GM10847 (cell line): ENCODE data around the gene PSD2.

ENCODE experiments used
- POLR2A ChIP-seq: IDR thresholded peaks from 2 replicates; pipeline ENCODE4 v1.6.1; 2011; ENCODE audit not compliant: insufficient read length; ENCODE audit errors: extremely low read depth

Gene PSD2

GRCh38 chr5:139795074-139796001 lies at the start of gene PSD2:
Gene PSD2, plus strand, starts transcription at chr5:139795808. Its CDS starts 13,633 bp downstream, at chr5:139809441.
- TF ChIP-seq POLR2A = no peak

- no peak for TF ChIP-seq POLR2A
Observed at GRCh38 chr5:139746691-139747582, 48.7 kb upstream of the PSD2 start.

- TF ChIP-seq POLR2A = no peak
Observed at GRCh38 chr5:139747583-139748504, 47.8 kb upstream of the PSD2 start.

- TF ChIP-seq POLR2A = no peak
Observed at GRCh38 chr5:139748505-139748826, 47.1 kb upstream of the PSD2 start.

- no peak for TF ChIP-seq POLR2A
Observed at GRCh38 chr5:139749242-139749641, 46.4 kb upstream of the PSD2 start.

GRCh38 chr5:139751236-139751635 lies 44.4 kb upstream of the PSD2 start:
- no peak for TF ChIP-seq POLR2A

- TF ChIP-seq POLR2A = no peak
Observed at GRCh38 chr5:139752506-139753473, 42.8 kb upstream of the PSD2 start.

GRCh38 chr5:139755892-139756671 lies 39.5 kb upstream of the PSD2 start:
- no peak for TF ChIP-seq POLR2A

- no peak for TF ChIP-seq POLR2A
Observed at GRCh38 chr5:139756971-139757370, 38.6 kb upstream of the PSD2 start.

GRCh38 chr5:139757727-139758509 lies 37.7 kb upstream of the PSD2 start:
- no peak for TF ChIP-seq POLR2A

GRCh38 chr5:139758510-139759075 lies 37.0 kb upstream of the PSD2 start:
- no peak for TF ChIP-seq POLR2A

GRCh38 chr5:139759219-139759721 lies 36.3 kb upstream of the PSD2 start:
- no peak for TF ChIP-seq POLR2A
